ENCODE data around the gene RPRD1B. TPM values are rescaled to one million over a fixed set of nuclear protein-coding genes. Genes with fewer than 3 reads are reported as not detected.
A peak's percentile ranks its signal among the peaks of the same experiment; 100 is the strongest.

The RPRD1B gene
- total and polyA plus RNA-seq, 2 of the 8 experiments (the other 6 are each of a cell fraction or from before 2014, with no cell fraction given): 10.3 to 20.9 TPM

DNA sequence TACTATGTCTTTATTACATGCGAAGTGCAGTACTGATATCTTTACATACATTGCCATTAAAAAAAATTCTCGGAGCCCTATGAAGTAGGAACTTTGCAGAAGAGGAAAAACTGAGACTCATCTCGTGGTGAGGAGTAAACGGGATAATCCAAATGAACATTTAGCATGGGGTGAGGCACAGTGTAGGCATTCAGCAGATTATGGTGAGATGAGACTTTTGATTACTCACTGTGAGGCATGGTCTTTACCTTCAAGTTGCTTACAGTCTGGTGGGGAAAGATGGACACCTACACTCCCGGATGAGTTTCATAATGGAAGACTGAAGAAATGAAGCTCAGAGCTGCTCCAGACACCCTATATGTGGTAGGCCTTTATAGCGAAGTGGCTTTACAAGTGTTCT lies 1.4 kb downstream of the RPRD1B start:
- ChIA-PET CTCF (ENCODE audit: partially characterized antibody) (no interaction called here), POLR2A (ENCODE audit: partially characterized antibody) (interaction anchor here (0.8 to 2.2 kb wide), 4 partner anchors 9 to 120 kb away, joined by 3 to 9 read pairs (median 6); no protein-coding TSS in a partner anchor)
- H3K79me2 ChIP-seq (ENCODE audit: control insufficient read depth in 1 of 2, insufficient read depth in 2 of 2, low read length in 2 of 2): peaks cover 16 to 85% of the 10 kb centered on the region in 2 experiments
- H2AK5ac ChIP-seq (ENCODE audit: low read depth, low read length): no peak overlapping the region
- WGBS, 2 experiments (ENCODE audit: extremely low coverage in 1 of 2, insufficient coverage in 1 of 2, insufficient read length in 1 of 2, insufficient replicate concordance in 2 of 2, low coverage in 1 of 2, low lambda C conversion rate in 2 of 2, missing lambda C conversion rate in 1 of 2): 87% methylated on average over 6 of the region's 6 CpGs; no CpG with 5 or more reads in 1 of the 2 experiments
- H2BK15ac ChIP-seq (ENCODE audit: low read length): no peak overlapping the region
- H3K23me2 ChIP-seq (ENCODE audit: low read depth, low read length): peaks cover 13% of the 10 kb centered on the region
- no peak overlapping the region for H2BK12ac ChIP-seq (ENCODE audit: low read depth, low read length)
- H3K27me3 ChIP-seq (replicated peaks in 1 of 4; ENCODE audit: control insufficient read depth in 3 of 4, extremely low read depth in 1 of 4, insufficient read depth in 3 of 4, low read length in 3 of 4): no peaks in the 10 kb centered on the region
- H3K9me3 ChIP-seq (ENCODE audit: insufficient read depth in 2 of 2, low read depth in 1 of 2, low read length in 1 of 2): no peaks in the 10 kb centered on the region
- H3K4ac ChIP-seq (replicated peaks; ENCODE audit: insufficient read length, low read depth, low read length): no peak overlapping the region
- H4K5ac ChIP-seq (ENCODE audit: insufficient read length, low read depth, low read length): no peak overlapping the region
- H4K8ac ChIP-seq (ENCODE audit: extremely low read depth, insufficient read depth, low read length): no peak overlapping the region
- H3K4me3 ChIP-seq (ENCODE audit: extremely low read depth in 1 of 4, insufficient read depth in 2 of 4, low read depth in 3 of 4, low read length in 4 of 4): peak overlapping the region in 3 of 4 experiments; percentile 93 to 99 (median 98); a peak in 3 of 8 replicates
- no peak overlapping the region for H3K9ac ChIP-seq (replicated peaks in 1 of 4; ENCODE audit: extremely low read depth in 1 of 4, low read depth in 3 of 4, low read length in 3 of 4)
- no peak overlapping the region for H3K18ac ChIP-seq (ENCODE audit: extremely low read depth, low read length)
- peaks cover 2 to 10% (median 7%) of the 10 kb centered on the region in 4 experiments; a peak in 5 of 8 replicates for H3K36me3 ChIP-seq (ENCODE audit: control insufficient read depth in 2 of 4, insufficient read depth in 4 of 4, low read length in 3 of 4)
- no peak overlapping the region for H2BK120ac ChIP-seq (replicated peaks; ENCODE audit: low read depth, low read length)
- peak overlapping the region; percentile 77 to 89 for H3K4me2 ChIP-seq (ENCODE audit: insufficient read depth in 1 of 2, low read depth in 2 of 2, low read length in 2 of 2)
- no peak overlapping the region for H2AFZ ChIP-seq (ENCODE audit: low read length)
- no peak overlapping the region for H3K56ac ChIP-seq (replicated peaks; ENCODE audit: insufficient read length, low read depth, low read length)
- H2BK20ac ChIP-seq (ENCODE audit: low read length): no peak overlapping the region
- FAIRE-seq (no peak), DNase-seq (ENCODE audit: low read depth in 1 of 2, low spot score in 2 of 2) (no peak)
- no peak overlapping the region for H4K91ac ChIP-seq (replicated peaks; ENCODE audit: insufficient read length, low read length)
- H2BK5ac ChIP-seq (ENCODE audit: low read depth, low read length): no peak overlapping the region
- H3K4me1 ChIP-seq (replicated peaks in 1 of 4; ENCODE audit: control insufficient read depth in 3 of 4, insufficient read depth in 4 of 4, low read length in 3 of 4): peaks cover 0 to 10% (median 3%) of the 10 kb centered on the region in 4 experiments; a peak in 4 of 7 replicates
- no peak overlapping the region for H3K23ac ChIP-seq (ENCODE audit: insufficient read length)
- peaks cover 13% of the 10 kb centered on the region for H3K79me1 ChIP-seq (ENCODE audit: low read depth, low read length)
- peaks cover 0 to 2% of the 10 kb centered on the region in 2 experiments for H4K20me1 ChIP-seq (replicated peaks in 1 of 2; ENCODE audit: control insufficient read depth in 1 of 2, insufficient read depth in 2 of 2, low read length in 2 of 2)
- H3K27ac ChIP-seq (ENCODE audit: low read depth, low read length): no peak overlapping the region
- no peak overlapping the region for H3K14ac ChIP-seq (ENCODE audit: insufficient read length)
